Smooth muscle cell of bladder (primary cell): ENCODE measurements around the gene OR2F2. TPM values are rescaled to one million over a fixed set of nuclear protein-coding genes. Genes with fewer than 3 reads are reported as not detected.

Experiments used
- total RNA-seq: library from RNA; depleted of rRNA; stranded (reverse); fragments of >200 nt; gene quantifications from 2 replicates; pipeline ENCODE4 v1.2.3, GENCODE V29; 2014

Gene OR2F2
- not detected in 2 replicates for total RNA-seq

GRCh38 chr7:143934526-143935325, at the start of gene OR2F2:
TSS of gene OR2F2 (plus strand) at chr7:143935233. CDS start at chr7:143935233, 0 bp downstream.

GRCh38 chr7:143901668-143902331, 33.2 kb upstream of the OR2F2 start, which contains the start of gene TCAF1:
TSS of gene TCAF1 (minus strand) at chr7:143902176. CDS start at chr7:143876608, 25,568 bp downstream.

GRCh38 chr7:143954544-143954943, 19.5 kb downstream of the OR2F2 start, which contains the start of gene OR2F1:
TSS of gene OR2F1 (plus strand) at chr7:143954844. CDS start at chr7:143959971, 5,127 bp downstream.

Other genes starting within 250 kb of the OR2F2 start
- gene CTAGE6, start 177.5 kb upstream of the OR2F2 start, total RNA-seq = 0.28 and 0.55 TPM in 2 replicates
- 51.2 and 66.3 TPM in 2 replicates for gene TCAF1, start 33.1 kb upstream of the OR2F2 start, total RNA-seq
- gene OR2F1, start 19.6 kb downstream of the OR2F2 start, total RNA-seq = not detected in 2 replicates
- not detected in 2 replicates for gene OR6B1, start 65.1 kb downstream of the OR2F2 start, total RNA-seq
- gene OR2A5, start 113.7 kb downstream of the OR2F2 start, total RNA-seq = not detected in 2 replicates
- not detected in 2 replicates for gene OR2A25, start 134.6 kb downstream of the OR2F2 start, total RNA-seq
- not detected in 2 replicates for gene OR2A12, start 151.0 kb downstream of the OR2F2 start, total RNA-seq
- gene OR2A2, start 174.3 kb downstream of the OR2F2 start, total RNA-seq = not detected in 2 replicates
- not detected in 2 replicates for gene OR2A14, start 187.9 kb downstream of the OR2F2 start, total RNA-seq
- gene CTAGE4, start 248.2 kb downstream of the OR2F2 start, total RNA-seq = 0.14 and 0.28 TPM in 2 replicates